HL-60 (cell line): ENCODE data around the gene DRC7.

Experiments used
- DNase-seq, 2 experiments: peaks; one replicate each; pipeline ENCODE4 v3.0.0-alpha.2; 2010 to 2020; ENCODE audit warnings: low read depth in 1 of 2, low spot score in 1 of 2
- H3K27ac ChIP-seq: fragments of 250-450 bp; sonication (Bioruptor Pico); replicated peaks from 2 replicates; pipeline ENCODE4 v1.5.1; 2020; ENCODE audit warnings: mild to moderate bottlenecking, moderate library complexity
- H3K27me3 ChIP-seq: fragments of 250-450 bp; sonication (Bioruptor Pico); 2 replicates; pipeline ENCODE4 v1.5.1; 2021; ENCODE audit warnings: mild to moderate bottlenecking, moderate library complexity; ENCODE audit not compliant: insufficient read depth, poor library complexity, severe bottlenecking
- H3K4me3 ChIP-seq: replicated peaks from 2 replicates; pipeline ENCODE4 v1.5.1; 2011; ENCODE audit warnings: mild to moderate bottlenecking, control low read depth, low read length; ENCODE audit not compliant: insufficient read depth
- CTCF ChIP-seq: IDR thresholded peaks from one replicate; pipeline ENCODE4 v1.5.1; 2011; ENCODE audit warnings: low read length, control low read depth, inconsistent platforms; ENCODE audit not compliant: insufficient read depth
- GABPA ChIP-seq: IDR thresholded peaks from 2 replicates; pipeline ENCODE4 v1.6.1; 2012; ENCODE audit warnings: low read depth
- POLR2AphosphoS5 ChIP-seq: IDR thresholded peaks from 2 replicates; pipeline ENCODE4 v1.6.1; 2012; ENCODE audit warnings: low read depth
- REST ChIP-seq: IDR thresholded peaks from 2 replicates; pipeline ENCODE4 v1.6.1; 2012; ENCODE audit warnings: low read depth; ENCODE audit not compliant: insufficient replicate concordance
- SPI1 ChIP-seq: IDR thresholded peaks from 2 replicates; pipeline ENCODE4 v1.6.1; 2012; ENCODE audit warnings: low read depth, mild to moderate bottlenecking, borderline replicate concordance

The DRC7 gene

GRCh38 chr16:57689762-57690558, 4.6 kb upstream of the DRC7 start:
- DNase-seq, result peak; percentile 97 to 100
- H3K27ac ChIP-seq, result peak overlapping the region; percentile 78

GRCh38 chr16:57690782-57691471, 3.7 kb upstream of the DRC7 start:
- Histone ChIP-seq H3K4me3 (no peak overlapping the region), H3K27ac (peak overlapping the region; percentile 78), H3K27me3 (no peaks in the 10 kb centered on the region)
- TF ChIP-seq REST (no peak), GABPA (no peak), POLR2AphosphoS5 (no peak), SPI1 (no peak), CTCF (no peak)
- peak; percentile 28 to 85 for DNase-seq

More at GRCh38 chr16:57689762-57690558, 4.6 kb upstream of the DRC7 start:
- TF ChIP-seq REST, result peak; percentile 18
- TF ChIP-seq CTCF, result no peak
- TF ChIP-seq POLR2AphosphoS5, result peak; percentile 99
- peak; percentile 44 for TF ChIP-seq GABPA
- peak; percentile 42; the same call in 1 of the 2 replicates for TF ChIP-seq SPI1
- Histone ChIP-seq H3K27me3 (no peaks in the 10 kb centered on the region), H3K4me3 (0 out of 2 replicates have a peak overlapping the region, but pooled peaks have one; percentile 7)

- H3K27ac ChIP-seq, result no peak overlapping the region
- H3K27me3 ChIP-seq, result no peaks in the 10 kb centered on the region
- DNase-seq, result no peak
- H3K4me3 ChIP-seq, result no peak overlapping the region
- no peak for TF ChIP-seq POLR2AphosphoS5
Observed at GRCh38 chr16:57692636-57693035, 2.0 kb upstream of the DRC7 start.

- TF ChIP-seq GABPA (no peak), REST (no peak), POLR2AphosphoS5 (no peak), CTCF (no peak), SPI1 (no peak)
- no peak overlapping the region for H3K4me3 ChIP-seq
- no peaks in the 10 kb centered on the region for H3K27me3 ChIP-seq
Observed at GRCh38 chr16:57693550-57693949, 1.1 kb upstream of the DRC7 start.

More at GRCh38 chr16:57693550-57693949, 1.1 kb upstream of the DRC7 start:
- H3K27ac ChIP-seq, result no peak overlapping the region
- DNase-seq, result no peak
